ENCODE measurements around the gene VIL1. TPM values are rescaled to one million over a fixed set of nuclear protein-coding genes. Genes with fewer than 3 reads are reported as not detected.

VIL1 gene
- total and polyA plus RNA-seq, 9 of the 15 experiments (the other 6 are each of a cell fraction or from before 2014, with no cell fraction given) = 0.51 to 2.7 (median 1.2) TPM

DNA sequence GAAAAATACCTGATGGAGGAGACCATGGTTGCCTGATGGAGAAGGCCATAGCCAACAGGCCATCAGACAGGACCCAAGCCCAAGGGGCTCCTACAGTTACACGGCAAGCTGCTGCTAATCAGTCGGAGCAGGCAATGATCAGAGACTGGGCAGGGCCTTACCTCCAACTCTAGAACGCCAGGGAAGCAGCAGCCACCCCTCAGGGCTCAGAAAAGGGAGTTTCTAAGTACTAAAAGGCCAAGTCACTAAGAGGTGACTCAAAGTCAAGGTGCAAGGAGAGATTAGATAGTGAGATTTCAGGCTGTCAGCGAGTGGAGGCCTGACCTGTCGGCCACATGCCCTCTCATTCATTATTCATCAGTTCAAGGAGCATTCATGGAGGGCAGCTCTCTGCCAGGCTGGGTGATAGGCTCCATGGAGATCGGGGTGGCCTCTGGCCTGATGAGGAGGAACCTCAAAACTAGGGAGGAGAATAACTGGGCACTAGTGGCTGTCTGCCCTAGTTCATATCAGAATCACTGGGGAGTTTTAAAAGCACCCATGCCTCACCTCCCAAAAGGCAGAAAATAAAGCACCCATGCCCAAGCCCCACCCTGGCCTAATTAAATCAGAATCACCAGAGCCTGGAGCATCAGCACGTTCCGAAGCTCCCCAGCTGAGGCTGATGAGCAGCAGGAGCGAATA is 3.6 kb downstream of the VIL1 start (continued):
- TF ChIP-seq, protein P1, sequence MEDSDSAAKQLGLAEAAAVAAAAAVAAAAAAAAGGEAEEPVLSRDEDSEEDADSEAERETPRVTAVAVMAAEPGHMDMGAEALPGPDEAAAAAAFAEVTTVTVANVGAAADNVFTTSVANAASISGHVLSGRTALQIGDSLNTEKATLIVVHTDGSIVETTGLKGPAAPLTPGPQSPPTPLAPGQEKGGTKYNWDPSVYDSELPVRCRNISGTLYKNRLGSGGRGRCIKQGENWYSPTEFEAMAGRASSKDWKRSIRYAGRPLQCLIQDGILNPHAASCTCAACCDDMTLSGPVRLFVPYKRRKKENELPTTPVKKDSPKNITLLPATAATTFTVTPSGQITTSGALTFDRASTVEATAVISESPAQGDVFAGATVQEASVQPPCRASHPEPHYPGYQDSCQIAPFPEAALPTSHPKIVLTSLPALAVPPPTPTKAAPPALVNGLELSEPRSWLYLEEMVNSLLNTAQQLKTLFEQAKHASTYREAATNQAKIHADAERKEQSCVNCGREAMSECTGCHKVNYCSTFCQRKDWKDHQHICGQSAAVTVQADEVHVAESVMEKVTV (CRISPR knock-in tag; IDR thresholded peaks at IDR 0.05) = no peak
- TF ChIP-seq STAT5A (IDR thresholded peaks at IDR 0.05; ENCODE audit: borderline replicate concordance, low read length) (peak; percentile 79), ZBTB7A (IDR thresholded peaks at IDR 0.05; ENCODE audit: borderline replicate concordance, control insufficient read depth, low read depth, low read length) (peak; percentile 67), DNMT1 (IDR thresholded peaks at IDR 0.05) (no peak), CBX5 (IDR thresholded peaks at IDR 0.05; ENCODE audit: borderline replicate concordance, low read depth) (no peak), MBD2 (IDR thresholded peaks at IDR 0.05; ENCODE audit: borderline replicate concordance, low read depth) (no peak), ZNF174 (CRISPR knock-in tag; IDR thresholded peaks at IDR 0.05) (no peak), NBN (IDR thresholded peaks at IDR 0.05; ENCODE audit: low read depth) (peak; percentile 22; the same call in 1 of the 2 replicates), RBM39 (optimal IDR thresholded peaks at IDR 0.05; ENCODE audit: low read depth, low read length) (no peak), ARID1B (IDR thresholded peaks at IDR 0.05) (peak; percentile 98), ZKSCAN3 (CRISPR knock-in tag; IDR thresholded peaks at IDR 0.05) (no peak), RCOR1 (IDR thresholded peaks at IDR 0.05; ENCODE audit: borderline replicate concordance in 1 of 2, low read depth in 2 of 2, low read length in 2 of 2) (peak in 1 of 2 experiments; percentile 77; a peak in 3 of 4 replicates), HCFC1 (IDR thresholded peaks at IDR 0.05; ENCODE audit: low read depth, low read length) (no peak), TAF15 (IDR thresholded peaks at IDR 0.05; ENCODE audit: low read depth, low read length) (no peak), SETDB1 (IDR thresholded peaks at IDR 0.05; ENCODE audit: low read length) (no peak)
- TF ChIP-seq, protein P2, sequence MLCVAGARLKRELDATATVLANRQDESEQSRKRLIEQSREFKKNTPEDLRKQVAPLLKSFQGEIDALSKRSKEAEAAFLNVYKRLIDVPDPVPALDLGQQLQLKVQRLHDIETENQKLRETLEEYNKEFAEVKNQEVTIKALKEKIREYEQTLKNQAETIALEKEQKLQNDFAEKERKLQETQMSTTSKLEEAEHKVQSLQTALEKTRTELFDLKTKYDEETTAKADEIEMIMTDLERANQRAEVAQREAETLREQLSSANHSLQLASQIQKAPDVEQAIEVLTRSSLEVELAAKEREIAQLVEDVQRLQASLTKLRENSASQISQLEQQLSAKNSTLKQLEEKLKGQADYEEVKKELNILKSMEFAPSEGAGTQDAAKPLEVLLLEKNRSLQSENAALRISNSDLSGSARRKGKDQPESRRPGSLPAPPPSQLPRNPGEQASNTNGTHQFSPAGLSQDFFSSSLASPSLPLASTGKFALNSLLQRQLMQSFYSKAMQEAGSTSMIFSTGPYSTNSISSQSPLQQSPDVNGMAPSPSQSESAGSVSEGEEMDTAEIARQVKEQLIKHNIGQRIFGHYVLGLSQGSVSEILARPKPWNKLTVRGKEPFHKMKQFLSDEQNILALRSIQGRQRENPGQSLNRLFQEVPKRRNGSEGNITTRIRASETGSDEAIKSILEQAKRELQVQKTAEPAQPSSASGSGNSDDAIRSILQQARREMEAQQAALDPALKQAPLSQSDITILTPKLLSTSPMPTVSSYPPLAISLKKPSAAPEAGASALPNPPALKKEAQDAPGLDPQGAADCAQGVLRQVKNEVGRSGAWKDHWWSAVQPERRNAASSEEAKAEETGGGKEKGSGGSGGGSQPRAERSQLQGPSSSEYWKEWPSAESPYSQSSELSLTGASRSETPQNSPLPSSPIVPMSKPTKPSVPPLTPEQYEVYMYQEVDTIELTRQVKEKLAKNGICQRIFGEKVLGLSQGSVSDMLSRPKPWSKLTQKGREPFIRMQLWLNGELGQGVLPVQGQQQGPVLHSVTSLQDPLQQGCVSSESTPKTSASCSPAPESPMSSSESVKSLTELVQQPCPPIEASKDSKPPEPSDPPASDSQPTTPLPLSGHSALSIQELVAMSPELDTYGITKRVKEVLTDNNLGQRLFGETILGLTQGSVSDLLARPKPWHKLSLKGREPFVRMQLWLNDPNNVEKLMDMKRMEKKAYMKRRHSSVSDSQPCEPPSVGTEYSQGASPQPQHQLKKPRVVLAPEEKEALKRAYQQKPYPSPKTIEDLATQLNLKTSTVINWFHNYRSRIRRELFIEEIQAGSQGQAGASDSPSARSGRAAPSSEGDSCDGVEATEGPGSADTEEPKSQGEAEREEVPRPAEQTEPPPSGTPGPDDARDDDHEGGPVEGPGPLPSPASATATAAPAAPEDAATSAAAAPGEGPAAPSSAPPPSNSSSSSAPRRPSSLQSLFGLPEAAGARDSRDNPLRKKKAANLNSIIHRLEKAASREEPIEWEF (CRISPR knock-in tag; IDR thresholded peaks at IDR 0.05) = no peak
- TF ChIP-seq, protein P3, sequence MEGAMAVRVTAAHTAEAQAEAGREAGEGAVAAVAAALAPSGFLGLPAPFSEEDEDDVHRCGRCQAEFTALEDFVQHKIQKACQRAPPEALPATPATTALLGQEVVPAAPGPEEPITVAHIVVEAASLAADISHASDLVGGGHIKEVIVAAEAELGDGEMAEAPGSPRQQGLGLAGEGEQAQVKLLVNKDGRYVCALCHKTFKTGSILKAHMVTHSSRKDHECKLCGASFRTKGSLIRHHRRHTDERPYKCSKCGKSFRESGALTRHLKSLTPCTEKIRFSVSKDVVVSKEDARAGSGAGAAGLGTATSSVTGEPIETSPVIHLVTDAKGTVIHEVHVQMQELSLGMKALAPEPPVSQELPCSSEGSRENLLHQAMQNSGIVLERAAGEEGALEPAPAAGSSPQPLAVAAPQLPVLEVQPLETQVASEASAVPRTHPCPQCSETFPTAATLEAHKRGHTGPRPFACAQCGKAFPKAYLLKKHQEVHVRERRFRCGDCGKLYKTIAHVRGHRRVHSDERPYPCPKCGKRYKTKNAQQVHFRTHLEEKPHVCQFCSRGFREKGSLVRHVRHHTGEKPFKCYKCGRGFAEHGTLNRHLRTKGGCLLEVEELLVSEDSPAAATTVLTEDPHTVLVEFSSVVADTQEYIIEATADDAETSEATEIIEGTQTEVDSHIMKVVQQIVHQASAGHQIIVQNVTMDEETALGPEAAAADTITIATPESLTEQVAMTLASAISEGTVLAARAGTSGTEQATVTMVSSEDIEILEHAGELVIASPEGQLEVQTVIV (CRISPR knock-in tag; IDR thresholded peaks at IDR 0.05; ENCODE audit: borderline replicate concordance) = no peak
- TF ChIP-seq, protein P4, sequence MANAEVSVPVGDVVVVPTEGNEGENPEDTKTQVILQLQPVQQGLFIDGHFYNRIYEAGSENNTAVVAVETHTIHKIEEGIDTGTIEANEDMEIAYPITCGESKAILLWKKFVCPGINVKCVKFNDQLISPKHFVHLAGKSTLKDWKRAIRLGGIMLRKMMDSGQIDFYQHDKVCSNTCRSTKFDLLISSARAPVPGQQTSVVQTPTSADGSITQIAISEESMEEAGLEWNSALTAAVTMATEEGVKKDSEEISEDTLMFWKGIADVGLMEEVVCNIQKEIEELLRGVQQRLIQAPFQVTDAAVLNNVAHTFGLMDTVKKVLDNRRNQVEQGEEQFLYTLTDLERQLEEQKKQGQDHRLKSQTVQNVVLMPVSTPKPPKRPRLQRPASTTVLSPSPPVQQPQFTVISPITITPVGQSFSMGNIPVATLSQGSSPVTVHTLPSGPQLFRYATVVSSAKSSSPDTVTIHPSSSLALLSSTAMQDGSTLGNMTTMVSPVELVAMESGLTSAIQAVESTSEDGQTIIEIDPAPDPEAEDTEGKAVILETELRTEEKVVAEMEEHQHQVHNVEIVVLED (CRISPR knock-in tag; IDR thresholded peaks at IDR 0.05) = no peak

Data from K562 (cell line).